Germinal center (tissue), 1 donor: ENCODE data around the gene TTC39B.

Source experiments
- DNase-seq: peaks from one replicate; pipeline ENCODE4 v3.0.0; 2012; ENCODE audit warnings: mixed read lengths, low spot score

TTC39B gene

DNA sequence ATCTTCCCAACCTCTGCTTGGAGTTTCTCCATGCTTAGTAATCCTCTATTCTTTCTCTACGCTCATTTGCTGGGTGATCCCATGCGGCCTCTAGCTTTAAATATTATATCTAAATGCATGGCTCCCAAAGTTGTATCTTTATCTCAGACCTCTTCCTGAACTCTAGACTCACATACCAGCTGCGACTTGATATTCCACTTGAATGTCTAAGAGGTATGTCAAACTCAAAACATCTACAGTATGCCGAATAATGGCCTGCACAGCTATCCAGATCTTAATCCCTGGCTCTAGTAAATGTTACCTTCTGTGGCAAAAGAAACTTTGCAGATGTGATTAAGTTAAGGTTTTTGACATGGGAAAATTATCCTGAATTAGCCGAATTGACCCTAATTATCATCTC, 179.2 kb downstream of the TTC39B start:
- DNase-seq = no peak

DNA sequence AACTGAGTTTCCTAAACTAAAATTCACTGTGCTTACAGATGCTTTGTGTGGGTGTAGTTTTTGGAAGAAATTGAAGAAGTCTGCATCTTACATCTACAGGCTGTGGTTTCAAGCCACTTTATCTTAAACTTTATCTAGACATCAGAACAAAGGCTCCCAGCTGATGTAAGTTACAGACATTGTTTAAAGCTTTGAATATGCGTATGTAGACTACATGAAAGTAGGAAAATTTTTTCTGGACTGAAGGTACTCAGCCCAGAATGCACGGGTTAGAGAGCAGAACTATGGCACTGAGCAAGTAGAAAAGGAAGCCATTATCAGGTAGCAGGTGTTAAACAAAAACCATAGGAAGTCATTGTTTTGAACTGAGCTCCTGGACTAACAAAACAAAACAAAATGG, 185.4 kb downstream of the TTC39B start:
- DNase-seq = no peak

DNA sequence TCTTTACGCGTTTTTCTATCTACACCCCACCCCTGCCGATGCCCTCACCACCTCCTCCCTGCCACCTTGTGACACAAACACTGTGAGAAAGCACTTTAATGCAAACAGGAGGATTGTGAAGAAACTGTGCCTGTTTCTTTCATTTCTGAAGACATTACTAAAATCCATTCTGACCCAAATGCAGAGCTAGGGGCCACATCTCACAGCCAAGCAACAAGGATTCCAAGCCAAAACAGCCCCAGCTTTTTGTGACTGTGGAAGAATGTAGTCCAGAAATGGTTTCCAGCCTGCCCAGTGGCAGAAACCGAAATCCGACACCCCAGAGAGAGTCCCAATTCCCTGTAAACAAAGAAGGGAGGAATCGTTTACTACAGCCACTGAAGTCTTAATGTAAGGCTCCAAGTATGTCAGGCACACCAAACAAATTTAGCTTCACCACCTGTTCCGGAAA, 190.9 kb downstream of the TTC39B start:
- DNase-seq = no peak

DNA sequence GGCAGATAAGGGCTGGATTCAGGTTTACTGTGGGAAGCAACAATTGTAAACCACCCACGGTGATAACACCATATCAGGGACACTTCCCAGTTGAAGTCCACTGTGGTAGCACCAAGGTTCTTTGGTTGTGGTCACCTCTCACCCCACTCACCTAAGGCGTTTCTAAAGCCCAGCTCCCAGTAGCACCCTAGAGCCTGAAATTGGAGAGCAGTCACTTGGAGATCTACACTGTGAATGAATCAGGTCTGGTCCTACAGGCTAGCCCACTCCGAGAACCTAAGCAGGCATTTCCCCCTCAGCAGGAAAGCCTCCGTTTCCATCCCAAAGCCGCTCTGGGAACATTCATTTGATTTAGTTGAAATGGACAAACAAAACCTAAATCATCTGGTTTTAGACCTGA, 191.3 kb downstream of the TTC39B start:
- no peak for DNase-seq

DNA sequence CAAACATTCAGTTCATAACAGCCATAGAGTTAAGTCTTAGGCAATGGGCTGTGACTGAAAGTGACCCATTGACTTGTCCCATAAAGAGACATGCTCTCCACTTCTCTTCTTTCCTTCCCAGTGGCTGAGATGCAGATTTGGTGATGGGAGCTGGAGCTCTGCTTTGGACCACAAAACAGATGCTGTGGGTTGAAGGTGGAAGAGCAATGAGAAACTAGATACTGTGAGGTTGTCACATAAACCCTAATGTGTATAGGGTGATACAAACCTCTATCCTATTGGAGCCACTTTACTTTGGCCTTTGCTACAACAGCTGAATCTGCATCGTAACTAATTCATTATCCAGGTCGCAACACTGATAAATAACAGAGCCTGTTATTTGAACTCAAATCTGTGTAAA, 192.0 kb downstream of the TTC39B start:
- DNase-seq = no peak
